Suppressor macrophage treated with lipopolysaccharide for 1 hour (primary cell): ENCODE results near the gene ABTB1.
"Not testable (repeated sequence)": the region's sequence is repeated elsewhere in the genome, so short reads cannot be mapped to it uniquely, and the experiment has no call there.

Source experiments
- DNase-seq, 3 donors: peaks; one replicate each; pipeline ENCODE4 v3.0.0-alpha.2; 2020 to 2022

ABTB1 gene

DNA sequence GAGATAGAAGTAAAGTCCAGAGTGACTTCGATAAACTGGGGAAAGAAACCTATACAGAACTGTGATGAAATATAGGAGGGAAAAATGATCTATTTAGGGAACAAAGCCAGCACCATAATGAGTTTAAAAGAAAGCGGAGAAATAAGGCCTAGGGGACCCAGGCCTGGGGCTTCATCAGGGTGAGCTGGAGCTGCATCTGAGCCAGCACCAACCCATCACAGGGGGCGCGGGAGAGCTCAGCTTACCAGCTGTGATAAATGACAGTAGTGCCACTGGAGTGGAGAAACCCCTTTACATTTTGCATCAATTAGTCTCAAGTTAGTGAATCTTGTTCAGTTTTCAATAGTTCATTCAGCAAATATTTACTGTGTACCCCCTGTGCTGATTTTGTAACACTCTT, 22.5 kb upstream of the ABTB1 start:
- no peak for DNase-seq

DNA sequence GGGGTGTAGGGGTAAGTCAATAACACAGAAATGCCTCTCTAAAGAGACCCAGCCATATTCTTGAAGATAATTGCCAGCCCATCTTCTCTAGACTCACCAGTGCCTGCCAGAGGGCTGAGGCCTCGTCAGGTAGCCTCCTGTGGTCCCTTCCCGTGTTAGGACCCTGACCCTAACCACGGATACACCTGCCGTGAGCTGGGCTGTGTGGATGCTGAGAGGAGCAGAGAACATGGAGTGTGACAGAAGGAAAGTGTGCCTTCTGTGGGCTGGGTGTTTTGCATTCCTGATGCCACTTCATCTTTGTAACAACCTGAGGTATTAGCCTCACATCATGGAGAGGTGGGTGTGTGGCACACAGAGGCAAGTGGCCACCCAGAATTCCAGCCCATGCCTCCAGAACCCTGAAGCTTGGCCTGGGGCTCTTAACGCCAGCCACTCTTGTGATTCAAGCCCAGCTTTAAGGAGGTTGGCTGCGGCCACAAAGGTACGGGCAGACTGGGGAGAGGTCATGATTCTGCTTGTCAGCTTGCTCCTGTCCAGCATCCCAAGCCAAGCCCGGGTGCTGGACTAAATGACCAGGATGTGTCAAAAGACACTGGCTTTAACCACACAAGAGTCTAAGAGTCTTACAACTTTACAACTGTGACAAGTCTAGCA, 21.1 kb upstream of the ABTB1 start:
- no peak for DNase-seq

DNA sequence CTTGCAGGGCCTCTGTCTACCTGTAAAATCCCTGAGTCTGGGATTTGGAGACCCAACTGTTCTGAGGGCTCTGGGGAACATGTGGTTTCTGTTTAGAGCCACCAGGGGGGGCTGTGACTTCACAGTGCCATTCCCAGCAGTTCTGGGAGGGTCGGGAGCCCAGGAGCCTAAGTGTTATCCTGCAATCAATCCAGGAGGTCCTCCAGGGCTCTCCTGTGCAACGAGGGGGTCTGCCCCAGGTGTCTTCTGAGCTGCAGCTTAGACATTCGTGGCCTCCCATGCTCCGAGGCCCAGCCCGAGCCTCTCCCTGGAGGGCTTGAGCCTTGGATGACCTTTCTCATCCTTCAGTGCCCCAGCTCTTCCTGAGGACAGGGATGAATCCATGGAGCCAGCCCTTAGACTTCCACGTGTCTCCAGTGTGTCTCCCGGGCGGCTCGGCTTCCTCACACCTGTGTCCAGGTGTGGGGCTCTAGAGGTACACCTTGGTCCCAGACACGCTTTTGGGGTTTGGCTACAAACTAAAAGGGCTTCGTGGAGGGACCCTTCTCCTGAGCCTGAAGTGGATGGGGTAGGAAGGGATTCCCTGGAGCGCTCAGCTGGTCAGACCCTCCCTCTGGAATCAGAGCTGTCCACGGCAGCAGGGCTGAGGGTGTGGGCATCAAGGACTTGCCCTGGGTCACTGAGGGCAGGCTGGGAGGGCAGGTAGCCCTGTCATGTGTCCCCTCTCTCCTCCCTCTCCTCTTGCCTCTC, 20.3 kb upstream of the ABTB1 start:
- DNase-seq = peak; percentile 65 to 79 (median 69)

DNA sequence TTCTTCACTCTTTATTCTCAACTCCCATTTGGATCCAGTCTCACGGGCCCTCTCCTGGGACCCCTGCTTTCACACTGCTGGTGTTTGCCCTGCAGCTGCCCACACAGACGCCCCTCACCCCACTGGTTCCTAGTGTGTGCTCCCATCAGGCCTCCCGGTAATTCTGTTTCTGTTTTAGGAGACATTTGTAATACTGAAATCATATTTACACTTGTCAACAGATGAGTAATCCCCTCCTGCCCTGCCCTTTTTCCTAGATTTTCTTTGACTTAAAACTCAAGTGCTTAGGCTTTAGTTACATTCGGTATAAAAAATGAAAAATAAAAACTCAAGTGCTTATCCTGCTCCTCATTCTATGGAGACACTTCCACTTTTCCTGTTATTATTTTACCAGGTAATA, 18.4 kb upstream of the ABTB1 start:
- peak in 2 of 3 donors; percentile 17 to 27 for DNase-seq

DNA sequence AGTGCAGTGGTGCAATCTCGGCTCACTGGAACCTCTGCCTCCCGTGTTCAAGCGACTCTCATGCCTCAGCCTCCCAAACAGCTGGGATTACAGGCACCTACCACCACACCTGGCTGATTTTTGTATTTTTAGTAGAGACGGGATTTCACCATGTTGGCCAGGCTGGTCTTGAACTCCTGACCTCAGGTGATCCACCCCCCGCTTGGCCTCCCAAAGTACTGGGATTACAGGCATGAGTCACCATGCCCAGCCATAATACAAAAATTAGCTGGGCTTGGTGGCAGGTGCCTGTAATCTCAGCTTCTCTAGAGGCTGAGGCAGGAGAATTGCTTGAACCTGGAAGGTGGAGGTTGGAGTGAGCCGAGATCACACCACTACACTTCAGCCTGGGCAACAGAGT, 17.8 kb upstream of the ABTB1 start:
- DNase-seq = not testable (repeated sequence)

DNA sequence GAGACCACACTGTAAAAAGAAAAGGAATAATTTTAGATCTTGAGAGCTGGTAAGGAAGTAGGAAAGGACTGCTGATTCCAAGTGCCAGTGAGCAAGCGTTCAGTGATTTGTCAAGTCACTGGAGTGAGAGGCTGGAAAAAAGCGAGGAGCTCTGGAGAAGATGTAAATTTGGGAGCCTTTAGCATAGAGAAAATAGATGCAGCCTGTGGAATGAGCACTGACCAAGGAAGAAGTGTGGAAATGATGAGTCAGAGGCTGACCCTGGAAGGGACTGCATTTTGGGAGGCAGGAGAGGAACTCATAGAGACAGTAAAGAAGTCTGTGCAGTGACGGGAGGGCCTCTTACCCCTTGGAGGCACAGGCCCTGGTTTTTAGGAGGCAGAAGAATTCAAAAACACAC, 17.1 kb upstream of the ABTB1 start:
- peak; percentile 64 to 66 (median 65) for DNase-seq

DNA sequence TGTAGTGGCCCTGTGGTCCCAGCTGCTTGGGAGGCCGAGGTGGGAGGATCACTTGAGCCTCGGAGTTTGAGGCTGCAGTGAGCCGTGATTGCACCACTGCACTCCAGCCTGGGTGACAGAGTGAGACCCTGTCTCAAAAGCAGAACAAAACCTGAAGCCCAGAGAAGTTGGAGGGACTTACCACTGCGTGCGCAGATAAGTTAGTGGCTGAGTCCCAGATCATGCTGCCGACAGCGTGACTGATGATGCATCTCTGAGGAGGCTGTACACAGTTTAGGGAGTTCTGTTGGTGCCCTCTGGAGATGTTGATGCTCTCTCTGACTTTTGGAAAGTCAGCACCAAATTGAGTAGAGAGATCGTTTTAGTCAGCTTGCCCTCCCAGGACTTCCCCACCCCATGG, 15.8 kb upstream of the ABTB1 start:
- no peak for DNase-seq

DNA sequence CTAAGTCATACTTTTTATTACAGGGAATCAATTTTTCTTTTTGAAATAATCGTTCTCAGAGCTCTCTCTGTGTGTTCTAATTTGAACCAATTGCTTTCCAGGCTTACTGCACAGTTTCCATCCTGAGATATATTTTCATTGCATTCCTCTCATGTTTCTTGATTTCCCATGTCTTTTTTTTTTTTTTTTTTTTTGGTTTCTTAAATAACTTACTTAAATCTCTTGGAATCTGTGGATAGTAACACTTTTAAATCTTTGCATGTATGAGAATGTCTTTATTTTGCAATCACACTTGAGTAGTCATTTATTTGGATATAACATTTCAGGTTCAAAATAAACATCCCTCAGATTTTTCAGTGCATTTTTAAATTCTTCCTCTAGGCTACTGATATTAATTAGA, 14.5 kb upstream of the ABTB1 start:
- DNase-seq = no peak

DNA sequence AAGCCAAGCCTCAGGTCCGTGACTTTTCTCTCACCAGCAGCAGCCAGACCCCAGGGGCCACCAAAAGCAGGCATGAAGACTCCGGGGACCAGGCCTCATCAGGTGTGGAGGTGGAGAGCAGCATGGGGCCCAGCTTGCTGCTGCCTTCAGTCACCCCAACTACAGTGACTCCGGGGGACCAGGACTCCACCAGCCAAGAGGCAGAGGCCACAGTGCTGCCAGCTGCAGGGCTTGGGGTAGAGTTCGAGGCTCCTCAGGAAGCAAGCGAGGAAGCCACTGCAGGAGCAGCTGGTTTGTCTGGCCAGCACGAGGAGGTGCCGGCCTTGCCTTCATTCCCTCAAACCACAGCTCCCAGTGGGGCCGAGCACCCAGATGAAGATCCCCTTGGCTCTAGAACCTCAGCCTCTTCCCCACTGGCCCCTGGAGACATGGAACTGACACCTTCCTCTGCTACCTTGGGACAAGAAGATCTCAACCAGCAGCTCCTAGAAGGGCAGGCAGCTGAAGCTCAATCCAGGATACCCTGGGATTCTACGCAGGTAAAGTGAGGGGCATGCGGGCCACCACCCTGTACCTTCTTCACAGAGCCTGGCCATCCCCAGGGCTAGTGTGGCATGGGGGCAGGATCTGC, 12.0 kb upstream of the ABTB1 start:
- DNase-seq = no peak

DNA sequence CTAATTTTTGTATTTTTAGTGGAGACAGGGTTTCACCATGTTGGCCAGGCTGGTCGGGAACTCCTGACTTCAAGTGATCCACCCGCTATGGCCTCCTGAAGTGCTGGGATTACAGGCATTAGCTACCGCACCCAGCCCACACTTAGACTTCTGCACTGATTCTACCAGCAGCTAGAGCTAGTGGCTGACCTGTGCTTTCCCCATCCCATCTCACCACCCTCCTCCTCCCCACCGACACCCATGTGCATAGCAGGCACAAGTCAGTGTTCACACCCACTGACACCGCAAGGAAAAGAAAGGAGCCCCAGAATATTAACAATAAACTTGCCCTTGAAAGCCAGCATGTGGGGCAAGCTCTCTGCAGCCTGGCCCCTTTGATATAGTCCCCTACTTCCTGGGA, 11.2 kb upstream of the ABTB1 start:
- no peak for DNase-seq

DNA sequence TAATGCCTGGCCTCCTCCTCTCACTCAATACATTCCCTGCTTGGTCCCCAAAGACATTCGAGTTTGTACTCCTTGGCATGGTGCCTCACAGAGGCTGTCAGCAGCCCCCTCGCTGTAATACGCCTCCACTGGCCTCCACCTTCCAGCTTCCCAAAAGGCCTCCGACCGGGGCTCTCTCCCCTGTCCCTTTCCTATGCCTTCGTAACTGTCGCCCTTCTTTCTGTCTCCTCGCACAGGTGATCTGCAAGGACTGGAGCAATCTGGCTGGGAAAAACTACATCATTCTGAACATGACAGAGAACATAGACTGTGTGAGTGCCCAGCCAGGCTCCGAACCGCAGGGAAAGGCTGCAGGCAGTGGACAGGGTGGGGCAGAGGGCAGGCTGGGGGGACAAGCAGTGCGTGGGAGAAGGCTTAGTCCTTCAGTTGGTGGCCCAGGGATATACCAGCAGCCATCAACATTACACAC, 10.7 kb upstream of the ABTB1 start:
- DNase-seq = no peak

DNA sequence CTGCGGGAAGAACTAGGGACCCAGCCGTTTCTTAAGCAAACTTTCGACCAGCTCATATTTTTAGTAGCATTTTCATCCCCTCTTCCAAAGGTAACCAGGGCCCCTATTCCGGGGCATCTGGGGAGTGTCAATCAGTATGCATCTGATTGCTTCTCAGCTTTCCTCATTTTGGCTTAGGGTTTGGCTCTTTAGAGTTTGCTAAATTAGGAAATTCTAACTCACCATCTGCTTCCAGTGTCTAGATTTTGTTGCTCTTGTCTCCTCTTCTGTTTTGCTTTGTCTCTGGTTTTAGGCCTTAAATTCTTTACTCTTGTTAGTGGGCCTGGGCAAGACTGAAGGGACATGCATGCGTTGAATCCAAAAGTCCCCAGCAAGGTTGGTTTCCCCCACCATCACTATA, 9.6 kb upstream of the ABTB1 start:
- no peak for DNase-seq

DNA sequence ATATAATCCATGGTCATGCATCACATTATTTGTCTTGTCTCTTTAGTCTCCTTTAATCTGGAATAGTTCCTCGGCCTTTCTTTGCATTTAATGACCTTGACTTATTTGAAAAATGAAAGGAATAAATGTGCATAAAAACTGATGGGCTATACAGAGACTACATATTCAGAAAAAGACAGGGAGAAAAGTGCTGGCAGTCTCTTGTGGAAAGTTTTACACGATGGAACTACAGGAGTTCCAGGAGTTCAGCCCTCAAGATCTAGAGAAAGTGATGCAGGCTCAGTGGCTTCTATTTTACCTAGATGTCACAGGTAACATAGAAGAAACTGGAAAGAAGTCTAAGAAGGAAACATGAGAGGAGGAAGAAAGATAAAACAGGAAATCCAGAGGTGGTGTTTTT, 7.6 kb upstream of the ABTB1 start:
- no peak for DNase-seq

DNA sequence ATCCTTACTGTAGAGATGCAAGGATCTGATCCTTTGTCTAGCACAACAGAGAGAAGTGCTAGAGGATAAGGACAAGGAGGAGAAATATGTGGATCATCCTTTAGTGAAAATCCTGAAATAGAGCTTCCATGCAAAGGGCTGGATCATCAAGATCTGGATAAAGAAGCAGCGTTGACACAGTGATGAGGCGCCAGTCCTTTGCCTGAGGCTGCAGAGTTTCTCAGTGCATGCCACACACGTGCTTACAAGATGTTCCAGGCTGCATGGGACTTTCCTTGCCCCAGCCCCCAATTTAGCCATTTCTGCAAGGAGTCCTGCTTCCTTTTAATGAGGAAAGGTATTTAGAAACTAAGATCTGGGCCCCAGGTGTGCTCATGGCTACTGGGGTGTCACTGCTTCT, 7.2 kb upstream of the ABTB1 start:
- DNase-seq = no peak

DNA sequence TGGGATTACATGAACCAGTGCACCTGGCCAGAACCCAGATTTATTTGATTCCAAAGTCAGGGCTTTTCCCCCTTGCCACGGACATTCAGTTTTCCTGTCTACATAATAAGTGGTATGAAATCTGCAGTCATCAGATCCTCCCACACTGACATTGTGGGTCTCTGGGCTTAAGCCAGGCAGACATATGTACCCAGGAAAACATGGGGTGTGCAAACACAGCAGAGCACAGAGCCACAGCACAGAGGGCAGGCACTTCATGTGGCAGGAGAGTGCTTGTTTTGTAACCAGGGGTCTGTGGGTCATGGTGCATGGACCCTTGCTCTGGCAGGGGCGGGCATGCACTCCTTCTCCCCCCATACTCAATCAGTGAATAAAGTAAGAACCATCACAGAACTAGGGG, 6.1 kb upstream of the ABTB1 start:
- no peak for DNase-seq

DNA sequence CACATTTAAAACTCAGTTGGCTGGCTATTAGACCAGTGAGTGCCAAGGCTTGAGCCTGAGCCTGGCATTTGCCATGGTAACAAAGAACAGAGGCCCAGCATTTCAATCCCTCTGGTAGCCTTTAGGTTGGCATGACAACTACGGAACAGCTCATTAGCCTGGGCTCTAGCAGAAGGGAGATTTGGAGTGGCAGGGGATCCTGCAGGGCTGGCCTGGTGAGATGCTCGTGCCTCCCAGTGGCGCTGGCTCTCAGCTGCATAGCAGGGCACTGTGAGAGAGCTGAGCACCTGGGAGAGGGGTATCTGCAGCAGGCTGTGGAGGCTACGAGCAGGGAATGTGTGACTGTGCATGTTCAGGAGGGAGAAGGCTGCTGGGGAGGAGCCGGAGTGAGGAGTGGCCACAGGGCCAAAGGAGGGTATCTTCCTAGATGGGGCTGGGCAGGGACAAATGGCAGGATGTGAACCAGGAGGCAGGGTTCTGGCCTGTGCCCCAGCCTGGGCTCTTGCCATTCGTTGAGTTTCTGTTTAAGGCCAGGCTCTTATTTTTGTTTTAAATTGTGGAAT, 5.6 kb upstream of the ABTB1 start:
- no peak for DNase-seq

DNA sequence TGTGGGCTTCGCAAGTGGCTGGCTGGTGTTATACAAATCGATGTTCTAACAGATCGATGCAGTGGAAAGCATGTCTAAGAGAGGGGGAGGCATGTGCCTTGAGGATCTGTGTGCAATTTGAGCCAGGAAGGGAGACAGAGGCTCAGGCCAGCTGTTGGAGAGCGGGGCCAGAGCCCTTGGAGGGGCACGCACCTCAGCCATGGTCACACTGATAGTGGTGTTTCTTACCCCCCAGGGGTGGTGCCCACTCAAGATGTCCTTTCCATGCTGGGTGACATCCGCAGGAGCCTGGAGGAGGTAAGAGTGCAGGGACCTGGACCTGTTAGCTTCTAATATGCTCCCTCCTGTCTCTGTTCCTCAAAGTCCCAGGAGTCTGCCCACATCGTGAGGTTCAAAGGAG, 3.8 kb upstream of the ABTB1 start:
- no peak for DNase-seq

DNA sequence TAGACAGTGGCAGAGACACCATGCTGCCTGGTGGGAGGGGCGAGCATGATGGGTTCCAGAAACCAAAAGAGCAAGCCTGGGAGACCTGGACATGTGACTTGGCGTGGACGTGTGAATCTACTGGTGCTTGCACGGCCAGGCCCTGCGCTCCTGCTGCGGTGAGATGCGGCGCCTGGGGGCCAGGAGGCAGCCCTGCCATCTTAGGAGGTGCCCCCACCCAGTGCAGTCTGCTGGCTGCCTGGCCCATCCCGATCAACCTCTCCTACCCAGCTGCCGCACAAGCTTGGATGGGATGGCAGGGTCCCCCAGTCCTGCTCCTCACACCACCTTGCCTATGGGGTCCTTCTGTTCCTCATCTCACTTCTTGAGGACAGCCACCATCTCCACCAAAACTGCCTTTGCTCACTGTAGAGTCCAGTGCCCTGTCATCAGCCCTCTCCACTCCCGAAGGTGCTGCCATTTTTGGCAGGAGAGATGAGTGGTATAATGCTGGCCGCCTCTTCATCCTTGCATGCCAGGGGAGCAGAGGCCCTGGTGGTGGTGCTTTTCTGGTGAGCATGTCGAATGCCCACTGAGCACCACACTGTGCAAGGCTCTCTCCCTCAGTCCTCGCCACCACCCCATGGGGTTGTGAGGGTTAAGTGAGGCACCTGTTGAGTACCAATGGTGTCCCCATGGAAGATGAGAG, 3.1 kb upstream of the ABTB1 start:
- DNase-seq = no peak

DNA sequence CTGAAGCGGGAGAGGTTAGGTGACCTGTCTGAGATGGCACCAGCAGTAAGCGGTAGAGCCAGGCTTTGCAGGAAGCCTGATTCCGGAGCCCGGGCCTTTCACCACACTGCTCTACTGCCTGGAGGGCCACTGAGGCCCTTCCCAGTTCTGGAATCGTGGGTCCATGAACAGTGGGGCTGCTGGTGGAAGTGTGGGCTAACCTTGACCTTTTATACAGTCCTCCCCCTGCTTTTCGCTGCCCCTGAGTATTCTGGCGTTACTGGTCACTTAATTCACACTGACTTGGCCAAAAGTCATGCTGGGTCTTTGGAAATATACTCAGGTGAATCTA, 2.6 kb upstream of the ABTB1 start:
- no peak for DNase-seq

DNA sequence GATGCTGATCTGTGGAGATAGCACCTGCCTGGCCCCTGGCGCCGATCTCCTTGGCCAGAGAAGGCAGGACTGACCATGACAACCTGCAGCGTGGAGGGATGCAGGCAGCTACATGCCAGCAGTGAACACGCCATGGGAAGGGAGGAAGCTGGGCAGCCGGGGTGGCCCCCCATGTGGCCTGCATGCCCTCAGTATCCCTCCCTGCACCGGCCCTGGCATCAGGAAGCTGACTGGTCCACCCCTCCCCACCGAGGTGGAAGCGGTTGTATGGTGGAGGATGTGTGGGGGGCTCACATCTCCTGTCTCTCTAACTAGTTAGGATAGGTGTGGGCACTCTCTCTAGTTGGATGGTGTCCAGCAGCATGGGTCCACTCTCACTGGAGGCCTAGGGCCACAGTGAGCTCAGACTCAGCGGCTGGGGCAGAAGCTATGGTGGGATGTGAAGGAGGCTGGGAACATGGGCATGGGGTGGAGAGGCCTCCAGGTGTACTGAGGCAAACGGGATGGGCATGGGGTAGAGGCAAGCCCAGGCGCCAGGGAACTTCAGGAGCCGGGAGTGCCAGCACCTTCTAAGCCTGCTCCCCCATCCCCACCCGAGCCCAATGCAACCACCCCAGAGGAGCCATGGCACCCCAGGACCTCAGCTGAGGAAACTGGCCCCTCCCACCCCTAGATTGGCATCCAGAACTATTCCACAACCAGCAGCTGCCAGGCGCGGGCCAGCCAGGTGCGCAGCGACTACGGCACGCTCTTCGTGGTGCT, 1.8 kb upstream of the ABTB1 start:
- no peak for DNase-seq

DNA sequence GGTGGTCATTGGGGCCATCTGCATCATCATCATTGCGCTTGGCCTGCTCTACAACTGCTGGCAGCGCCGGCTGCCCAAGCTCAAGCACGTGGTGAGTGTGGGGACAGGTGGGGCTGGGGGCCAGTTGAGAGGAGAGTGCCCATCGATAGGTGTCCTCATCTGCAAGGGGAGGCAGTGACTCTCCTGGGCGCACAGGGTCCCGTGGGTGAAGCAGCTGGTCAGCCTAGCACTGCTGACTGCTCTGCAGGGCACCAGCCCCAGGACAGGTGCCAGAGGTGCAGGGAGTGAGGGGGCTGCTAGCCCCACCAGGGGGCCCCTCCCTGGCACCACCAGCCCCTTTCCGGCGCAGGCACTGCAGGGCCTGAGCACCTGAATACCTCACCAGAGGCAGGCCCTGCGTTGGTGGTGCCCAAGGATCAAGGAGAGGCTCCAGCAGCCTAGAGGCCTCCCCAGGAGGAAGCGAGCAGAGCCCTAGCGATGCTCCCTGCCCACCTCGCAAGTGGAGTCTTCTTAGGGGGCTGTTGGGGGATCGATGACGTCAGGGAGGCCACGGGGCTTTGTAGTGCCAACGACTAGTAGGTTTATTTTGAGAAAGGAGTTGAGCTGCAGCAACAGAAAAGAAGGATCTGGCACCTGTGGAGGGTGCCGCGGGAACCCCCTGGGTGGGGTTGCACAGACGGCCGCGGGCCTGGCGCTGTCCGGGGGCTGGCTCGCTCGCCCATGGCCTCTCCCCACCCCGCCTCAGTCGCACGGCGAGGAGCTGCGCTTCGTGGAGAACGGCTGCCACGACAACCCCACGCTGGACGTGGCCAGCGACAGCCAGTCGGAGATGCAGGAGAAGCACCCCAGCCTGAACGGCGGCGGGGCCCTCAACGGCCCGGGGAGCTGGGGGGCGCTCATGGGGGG, 976 bp upstream of the ABTB1 start:
- DNase-seq = peak in 1 of 3 donors; percentile 41
